IMR-90 (cell line): ENCODE measurements around the gene CDC25B. TPM values are rescaled to one million over a fixed set of nuclear protein-coding genes. Genes with fewer than 3 reads are reported as not detected.
A peak's percentile ranks its signal among the peaks of the same experiment; 100 is the strongest.

ENCODE experiments used
- ATAC-seq: fragments of 200-7000 bp; cut with Tn5 transposase; 2 replicates; pipeline ENCODE4 v1.9.1; 2020; ENCODE audit warnings: low read depth, mild to moderate bottlenecking, moderate library complexity
- BruUV-seq: library from RNA; stranded (reverse); fragments of 400-500 nt; replicated peaks from 2 replicates; lab custom pipeline; 2021; lab: Mats Ljungman, UMichigan
- CTCF ChIA-PET: fragments of 300-600 bp; formaldehyde crosslinking; extraction: SDS; loops from one replicate; lab custom pipeline; 2021; ENCODE audit warnings: antibody characterized with exemption; lab: Yijun Ruan, JAX
- POLR2A ChIA-PET: fragments of 300-600 bp; sonication (Branson Sonifier 250); formaldehyde crosslinking; loops from one replicate; lab custom pipeline; 2022; ENCODE audit warnings: antibody characterized with exemption; ENCODE audit not compliant: unreplicated experiment; lab: Charles Lee
- DNase-seq: peaks from one replicate; pipeline ENCODE4 v3.0.0; 2013
- H2AFZ ChIP-seq: replicated peaks from 2 replicates; pipeline ENCODE3; 2013; ENCODE audit warnings: low read length, mild to moderate bottlenecking; ENCODE audit not compliant: poor library complexity
- H2AK5ac ChIP-seq: 2 replicates; pipeline ENCODE4 v1.6.1; 2013; ENCODE audit warnings: low read depth, low read length, inconsistent platforms
- H2AK9ac ChIP-seq: replicated peaks from 2 replicates; pipeline ENCODE3; 2013; ENCODE audit warnings: mild to moderate bottlenecking, low read depth, low read length, moderate library complexity; ENCODE audit not compliant: poor library complexity
- H2BK120ac ChIP-seq: 2 replicates; pipeline ENCODE4 v1.6.1; 2013; ENCODE audit warnings: low read depth, low read length, inconsistent platforms
- H2BK15ac ChIP-seq: 3 replicates; pipeline ENCODE4 v1.6.1; 2013; ENCODE audit warnings: low read depth, low read length, inconsistent platforms
- H2BK20ac ChIP-seq: 2 replicates; pipeline ENCODE4 v1.6.1; 2013; ENCODE audit warnings: low read depth, mild to moderate bottlenecking, inconsistent platforms, low read length, moderate library complexity
- H2BK5ac ChIP-seq: 2 replicates; pipeline ENCODE4 v1.6.1; 2013; ENCODE audit warnings: mild to moderate bottlenecking, low read depth, low read length, inconsistent platforms; ENCODE audit not compliant: poor library complexity, severe bottlenecking
- H3K14ac ChIP-seq: replicated peaks from 2 replicates; pipeline ENCODE4 v1.6.1; 2013; ENCODE audit warnings: low read depth, low read length, inconsistent platforms
- H3K18ac ChIP-seq: 2 replicates; pipeline ENCODE4 v1.6.1; 2013; ENCODE audit warnings: low read depth, low read length, control low read depth
- H3K23ac ChIP-seq: 2 replicates; pipeline ENCODE4 v1.6.1; 2013; ENCODE audit warnings: low read depth, low read length, inconsistent platforms
- H3K27ac ChIP-seq: 2 replicates; pipeline ENCODE4 v1.5.1; 2013; ENCODE audit warnings: mild to moderate bottlenecking, control low read depth, low read length; ENCODE audit not compliant: insufficient read depth
- H3K27me3 ChIP-seq: 2 replicates; pipeline ENCODE4 v1.6.1; 2013; ENCODE audit warnings: low read length; ENCODE audit not compliant: control insufficient read depth, insufficient read depth
- H3K36me3 ChIP-seq: 2 replicates; pipeline ENCODE4 v1.6.1; 2013; ENCODE audit warnings: low read length, mixed read lengths; ENCODE audit not compliant: control insufficient read depth, insufficient read depth
- H3K4ac ChIP-seq: 2 replicates; pipeline ENCODE4 v1.6.1; 2013; ENCODE audit warnings: low read depth, low read length, inconsistent platforms
- H3K4me1 ChIP-seq: 2 replicates; pipeline ENCODE4 v1.6.1; 2013; ENCODE audit warnings: low read length, mixed read lengths; ENCODE audit not compliant: control insufficient read depth, insufficient read depth
- H3K4me2 ChIP-seq: 2 replicates; pipeline ENCODE4 v1.6.1; 2013; ENCODE audit warnings: low read depth, mild to moderate bottlenecking, control low read depth, low read length, moderate library complexity
- H3K4me3 ChIP-seq: 2 replicates; pipeline ENCODE4 v1.5.1; 2013; ENCODE audit warnings: low read depth, mild to moderate bottlenecking, control low read depth, low read length, moderate library complexity; ENCODE audit not compliant: insufficient read depth
- H3K56ac ChIP-seq: 2 replicates; pipeline ENCODE4 v1.6.1; 2013; ENCODE audit warnings: low read length, inconsistent platforms; ENCODE audit not compliant: insufficient read depth; ENCODE audit errors: extremely low read depth
- H3K79me1 ChIP-seq, 2 experiments: 2 replicates each; pipeline ENCODE4 v1.6.1; 2013; ENCODE audit warnings: low read length in 2 of 2, inconsistent platforms in 1 of 2, low read depth in 1 of 2
- H3K9ac ChIP-seq: 2 replicates; pipeline ENCODE4 v1.6.1; 2013; ENCODE audit warnings: low read depth, low read length, control low read depth
- H3K9me1 ChIP-seq: 2 replicates; pipeline ENCODE4 v1.6.1; 2013; ENCODE audit warnings: low read length, inconsistent platforms; ENCODE audit not compliant: insufficient read depth
- H3K9me3 ChIP-seq: 2 replicates; pipeline ENCODE4 v1.6.1; 2013; ENCODE audit warnings: low read length; ENCODE audit not compliant: control insufficient read depth, insufficient read depth
- H4K20me1 ChIP-seq: 2 replicates; pipeline ENCODE4 v1.6.1; 2013; ENCODE audit warnings: low read length, inconsistent platforms; ENCODE audit not compliant: insufficient read depth
- H4K5ac ChIP-seq: 2 replicates; pipeline ENCODE4 v1.6.1; 2013; ENCODE audit warnings: mild to moderate bottlenecking, low read depth, low read length, control low read depth
- H4K8ac ChIP-seq, 2 experiments: 2 replicates each; pipeline ENCODE4 v1.6.1; 2013; ENCODE audit warnings: low read depth in 2 of 2, low read length in 2 of 2, control low read depth in 1 of 2, inconsistent platforms in 1 of 2
- H4K91ac ChIP-seq: 2 replicates; pipeline ENCODE4 v1.6.1; 2013; ENCODE audit warnings: low read depth, low read length, inconsistent platforms; ENCODE audit not compliant: insufficient read depth
- BHLHE40 ChIP-seq: fragments of 150-350 bp; IDR thresholded peaks from 2 replicates; pipeline ENCODE4 v1.6.1; 2016; ENCODE audit warnings: mild to moderate bottlenecking, low read depth, low read length
- CEBPB ChIP-seq: IDR thresholded peaks from 2 replicates; pipeline ENCODE4 v1.6.1; 2012; ENCODE audit warnings: low read depth, low read length, improper control_type of control experiment
- CHD1 ChIP-seq: IDR thresholded peaks from 2 replicates; pipeline ENCODE4 v1.6.1; 2012; ENCODE audit warnings: low read depth, low read length, improper control_type of control experiment
- ELK1 ChIP-seq: fragments of 150-350 bp; IDR thresholded peaks from 2 replicates; pipeline ENCODE4 v1.6.1; 2016; ENCODE audit warnings: low read depth, mild to moderate bottlenecking, low read length, moderate library complexity, borderline replicate concordance
- MAFK ChIP-seq: IDR thresholded peaks from 2 replicates; pipeline ENCODE4 v1.6.1; 2012; ENCODE audit warnings: low read depth, low read length, improper control_type of control experiment
- NFE2L2 ChIP-seq: fragments of 150-350 bp; IDR thresholded peaks from 2 replicates; pipeline ENCODE4 v1.6.1; 2016; ENCODE audit warnings: low read depth, mild to moderate bottlenecking, low read length
- POLR2A ChIP-seq: IDR thresholded peaks from 2 replicates; pipeline ENCODE4 v1.6.1; 2012; ENCODE audit warnings: mild to moderate bottlenecking, low read depth, low read length
- RCOR1 ChIP-seq: IDR thresholded peaks from 2 replicates; pipeline ENCODE4 v1.6.1; 2012; ENCODE audit warnings: mild to moderate bottlenecking, low read length, improper control_type of control experiment; ENCODE audit not compliant: insufficient replicate concordance
- RFX5 ChIP-seq: IDR thresholded peaks from 2 replicates; pipeline ENCODE4 v1.8.0; 2012; ENCODE audit warnings: low read depth, mild to moderate bottlenecking, low read length, moderate library complexity
- WGBS, 2 experiments: methylation state at CpG; one replicate each; pipeline versions ENCODE4 v1.1.5 to v1.1.7; 2013; ENCODE audit warnings: missing lambda C conversion rate in 2 of 2; ENCODE audit not compliant: insufficient read length in 1 of 2; ENCODE audit errors: extremely low coverage in 2 of 2; 5-methylcytosine and 5-hydroxymethylcytosine counted together
- dilution Hi-C: fragments of 300-500 bp; cut with HindIII; formaldehyde crosslinking; loops from one replicate; pipeline ENCODE4 v1.14.3; 2018; ENCODE audit warnings: low sequenced_read_pairs; ENCODE audit not compliant: unreplicated experiment
- in situ Hi-C: fragments of 300-500 bp; cut with MboI; formaldehyde crosslinking; loops from 3 replicates; pipeline ENCODE4 v1.14.3; 2019; ENCODE audit warnings: low sequenced_read_pairs, inconsistent platforms, mixed read lengths
- intact Hi-C: fragments of 100-400 bp; cut with micrococcal nuclease; formaldehyde crosslinking; loops from 2 replicates; pipeline ENCODE4 v1.10.0; 2022
- polyA plus RNA-seq, 3 experiments: library from polyadenylated mRNA; depleted of rRNA; stranded (reverse); fragments of >200 nt; gene quantifications; 2 replicates each; pipeline ENCODE4 v1.2.3, GENCODE V29; 2012; ENCODE audit warnings: low replicate concordance in 1 of 3
- total RNA-seq: library from RNA; depleted of rRNA; stranded (reverse); fragments of >200 nt; gene quantifications from 2 replicates; pipeline ENCODE4 v1.2.3, GENCODE V29; 2012
- TF ChIP-seq, protein P1 (sequence below): fragments of 150-350 bp; IDR thresholded peaks from 2 replicates; pipeline ENCODE4 v1.6.1; 2017; ENCODE audit warnings: mild to moderate bottlenecking, antibody characterized with exemption, low read length, low read depth
- TF ChIP-seq, protein P2 (sequence below): conservative IDR thresholded peaks from 2 replicates; pipeline ENCODE4 v1.5.1; 2012; ENCODE audit warnings: mild to moderate bottlenecking, low read depth, low read length, improper control_type of control experiment

The CDC25B gene
- total and polyA plus RNA-seq, 2 of the 4 experiments (the other 2 are of a cell fraction) = 14.5 to 50.5 TPM

- TF ChIP-seq MAFK (no peak), BHLHE40 (peak; percentile 79; the same call in 1 of the 2 replicates), NFE2L2 (peak; percentile 69; the same call in 1 of the 2 replicates)
These were observed 15.6 kb downstream of the CDC25B start (continued) for GRCh38 chr20:3811467-3812258.

DNA sequence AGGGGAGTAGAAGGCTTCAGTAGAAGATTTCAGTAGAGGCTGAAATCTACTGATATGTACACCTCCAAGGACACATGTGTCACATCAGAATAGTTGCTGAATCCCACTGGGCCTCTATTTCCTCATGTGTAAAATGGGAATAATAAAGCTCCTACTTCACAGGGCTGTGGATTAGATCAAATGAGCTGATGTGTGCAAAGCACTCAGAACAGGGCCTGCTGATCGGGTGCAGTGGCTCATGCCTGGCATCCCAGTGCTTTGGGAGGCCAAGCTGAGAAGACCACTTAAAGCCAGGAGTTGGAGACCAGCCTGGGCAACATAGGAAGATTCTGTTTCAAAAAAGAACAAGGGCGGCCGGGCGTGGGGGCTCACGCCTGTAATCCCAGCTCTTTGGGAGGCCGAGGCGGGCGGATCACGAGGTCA is 16.2 kb downstream of the CDC25B start:
- Histone ChIP-seq H3K4me2 (no peak overlapping the region), H2AFZ (peak overlapping the region; percentile 38), H3K9ac (0 out of 2 replicates have a peak overlapping the region, but pooled peaks have one; percentile 19), H3K79me1 (peaks cover 4 to 28% of the 10 kb centered on the region in 2 experiments; a peak in 3 of 4 replicates), H4K91ac (peak overlapping the region; percentile 94), H3K27me3 (no peaks in the 10 kb centered on the region), H2BK5ac (peak overlapping the region; percentile 72), H4K5ac (peak overlapping the region; percentile 56), H3K23ac (peak overlapping the region; percentile 78), H2BK20ac (peak overlapping the region; percentile 99), H3K9me3 (no peaks in the 10 kb centered on the region), H3K4me1 (peaks cover 19% of the 10 kb centered on the region), H3K4me3 (no peak overlapping the region), H3K36me3 (no peaks in the 10 kb centered on the region), H3K18ac (peak overlapping the region; percentile 62), H3K4ac (peak overlapping the region; percentile 98), H3K9me1 (peaks cover 14% of the 10 kb centered on the region), H2AK9ac (peak overlapping the region; percentile 95), H2BK15ac (peak overlapping the region; percentile 81; the same call in 2 of the 3 replicates), H4K8ac (peak overlapping the region; percentile 86 to 98), H2BK120ac (peak overlapping the region; percentile 98), H3K14ac (peak overlapping the region; percentile 95), H4K20me1 (no peaks in the 10 kb centered on the region), H3K56ac (peak overlapping the region; percentile 87), H2AK5ac (peak overlapping the region; percentile 98), H3K27ac (peak overlapping the region; percentile 80)
- ATAC-seq = no peak
- ChIA-PET POLR2A (no interaction called here), CTCF (interaction anchor here (0.6 to 1.7 kb wide), 3 partner anchors 9 to 361 kb away, joined by 3 to 4 read pairs (median 3); no protein-coding TSS in a partner anchor)
- in situ Hi-C loops (no loop called here), dilution Hi-C loops (no loop called here), intact Hi-C loops (loop anchor here (2.0 kb wide), 1 partner anchor 13 kb away; no protein-coding TSS in a partner anchor)
- BruUV-seq = no TSS peak
- 97% methylated on average over 7 of the region's 9 CpGs; no CpG with 5 or more reads in 1 of the 2 experiments for WGBS, 2 experiments
- no peak for DNase-seq
- TF ChIP-seq, protein P1, sequence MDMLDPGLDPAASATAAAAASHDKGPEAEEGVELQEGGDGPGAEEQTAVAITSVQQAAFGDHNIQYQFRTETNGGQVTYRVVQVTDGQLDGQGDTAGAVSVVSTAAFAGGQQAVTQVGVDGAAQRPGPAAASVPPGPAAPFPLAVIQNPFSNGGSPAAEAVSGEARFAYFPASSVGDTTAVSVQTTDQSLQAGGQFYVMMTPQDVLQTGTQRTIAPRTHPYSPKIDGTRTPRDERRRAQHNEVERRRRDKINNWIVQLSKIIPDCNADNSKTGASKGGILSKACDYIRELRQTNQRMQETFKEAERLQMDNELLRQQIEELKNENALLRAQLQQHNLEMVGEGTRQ = no peak
- TF ChIP-seq MAFK = no peak
- no peak for TF ChIP-seq CHD1
- no peak for TF ChIP-seq NFE2L2
- no peak for TF ChIP-seq RCOR1
- TF ChIP-seq CEBPB = no peak
- TF ChIP-seq ELK1 = no peak
- no peak for TF ChIP-seq BHLHE40
- no peak for TF ChIP-seq POLR2A
- TF ChIP-seq, protein P2, sequence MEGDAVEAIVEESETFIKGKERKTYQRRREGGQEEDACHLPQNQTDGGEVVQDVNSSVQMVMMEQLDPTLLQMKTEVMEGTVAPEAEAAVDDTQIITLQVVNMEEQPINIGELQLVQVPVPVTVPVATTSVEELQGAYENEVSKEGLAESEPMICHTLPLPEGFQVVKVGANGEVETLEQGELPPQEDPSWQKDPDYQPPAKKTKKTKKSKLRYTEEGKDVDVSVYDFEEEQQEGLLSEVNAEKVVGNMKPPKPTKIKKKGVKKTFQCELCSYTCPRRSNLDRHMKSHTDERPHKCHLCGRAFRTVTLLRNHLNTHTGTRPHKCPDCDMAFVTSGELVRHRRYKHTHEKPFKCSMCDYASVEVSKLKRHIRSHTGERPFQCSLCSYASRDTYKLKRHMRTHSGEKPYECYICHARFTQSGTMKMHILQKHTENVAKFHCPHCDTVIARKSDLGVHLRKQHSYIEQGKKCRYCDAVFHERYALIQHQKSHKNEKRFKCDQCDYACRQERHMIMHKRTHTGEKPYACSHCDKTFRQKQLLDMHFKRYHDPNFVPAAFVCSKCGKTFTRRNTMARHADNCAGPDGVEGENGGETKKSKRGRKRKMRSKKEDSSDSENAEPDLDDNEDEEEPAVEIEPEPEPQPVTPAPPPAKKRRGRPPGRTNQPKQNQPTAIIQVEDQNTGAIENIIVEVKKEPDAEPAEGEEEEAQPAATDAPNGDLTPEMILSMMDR = no peak
- TF ChIP-seq RFX5 = no peak
